ENCODE measurements around the gene DAB2IP. TPM values are rescaled to one million over a fixed set of nuclear protein-coding genes. Genes with fewer than 3 reads are reported as not detected.

Gene DAB2IP
- total RNA-seq, 1 donor from 2014 or later, result 24.3 TPM

- H3K9me3 ChIP-seq (ENCODE audit: low read depth), result no peaks in the 10 kb centered on the region
- no peaks in the 10 kb centered on the region for H4K20me1 ChIP-seq (ENCODE audit: low read depth)
- no peak overlapping the region for H2AFZ ChIP-seq (replicated peaks)
- H3K79me2 ChIP-seq (ENCODE audit: low read depth), result no peaks in the 10 kb centered on the region
- no peak for DNase-seq (ENCODE audit: low spot score)
- H3K4me1 Mint-ChIP-seq, result no peaks in the 10 kb centered on the region
- TF ChIP-seq, protein P1, sequence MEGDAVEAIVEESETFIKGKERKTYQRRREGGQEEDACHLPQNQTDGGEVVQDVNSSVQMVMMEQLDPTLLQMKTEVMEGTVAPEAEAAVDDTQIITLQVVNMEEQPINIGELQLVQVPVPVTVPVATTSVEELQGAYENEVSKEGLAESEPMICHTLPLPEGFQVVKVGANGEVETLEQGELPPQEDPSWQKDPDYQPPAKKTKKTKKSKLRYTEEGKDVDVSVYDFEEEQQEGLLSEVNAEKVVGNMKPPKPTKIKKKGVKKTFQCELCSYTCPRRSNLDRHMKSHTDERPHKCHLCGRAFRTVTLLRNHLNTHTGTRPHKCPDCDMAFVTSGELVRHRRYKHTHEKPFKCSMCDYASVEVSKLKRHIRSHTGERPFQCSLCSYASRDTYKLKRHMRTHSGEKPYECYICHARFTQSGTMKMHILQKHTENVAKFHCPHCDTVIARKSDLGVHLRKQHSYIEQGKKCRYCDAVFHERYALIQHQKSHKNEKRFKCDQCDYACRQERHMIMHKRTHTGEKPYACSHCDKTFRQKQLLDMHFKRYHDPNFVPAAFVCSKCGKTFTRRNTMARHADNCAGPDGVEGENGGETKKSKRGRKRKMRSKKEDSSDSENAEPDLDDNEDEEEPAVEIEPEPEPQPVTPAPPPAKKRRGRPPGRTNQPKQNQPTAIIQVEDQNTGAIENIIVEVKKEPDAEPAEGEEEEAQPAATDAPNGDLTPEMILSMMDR (IDR thresholded peaks at IDR 0.05), result no peak
- no peak for TF ChIP-seq EZH2 (IDR thresholded peaks at IDR 0.05)
- TF ChIP-seq EZH2phosphoT487 (IDR thresholded peaks at IDR 0.05), result no peak
- no peaks in the 10 kb centered on the region for H3F3A ChIP-seq (ENCODE audit: low read depth)
- H3K27ac Mint-ChIP-seq, result no peak overlapping the region
- no peaks in the 10 kb centered on the region for H3K27me3 ChIP-seq
- no peaks in the 10 kb centered on the region for H3K9me3 Mint-ChIP-seq
- H3K4me3 Mint-ChIP-seq, result no peak overlapping the region
- no peaks in the 10 kb centered on the region for H3K36me3 Mint-ChIP-seq
- no peak overlapping the region for H3K9ac ChIP-seq
- H3K27ac ChIP-seq, result no peak overlapping the region
- H3K4me2 ChIP-seq, result no peak overlapping the region
- no peak overlapping the region for H3K4me3 ChIP-seq
- no peaks in the 10 kb centered on the region for H3K36me3 ChIP-seq
- no peaks in the 10 kb centered on the region for H3K4me1 ChIP-seq
- peaks cover 16% of the 10 kb centered on the region for H3K27me3 Mint-ChIP-seq (ENCODE audit: insufficient read depth, low read depth)
These were observed 181.6 kb downstream of the DAB2IP start for GRCh38 chr9:121833061-121833460.

Other genes with a start within 250 kb of the DAB2IP start
- gene GGTA1, start 151.8 kb upstream of the DAB2IP start, total RNA-seq (ENCODE audit: low replicate concordance), result not detected in 2 replicates

Data from neural progenitor cell (in vitro differentiated cells).